ENCODE measurements around the gene UBL3. TPM values are rescaled to one million over a fixed set of nuclear protein-coding genes. Genes with fewer than 3 reads are reported as not detected.

UBL3 gene
- polyA plus RNA-seq, 1 of the 3 experiments (the other 2 are of a cell fraction): 5.8 TPM

DNA sequence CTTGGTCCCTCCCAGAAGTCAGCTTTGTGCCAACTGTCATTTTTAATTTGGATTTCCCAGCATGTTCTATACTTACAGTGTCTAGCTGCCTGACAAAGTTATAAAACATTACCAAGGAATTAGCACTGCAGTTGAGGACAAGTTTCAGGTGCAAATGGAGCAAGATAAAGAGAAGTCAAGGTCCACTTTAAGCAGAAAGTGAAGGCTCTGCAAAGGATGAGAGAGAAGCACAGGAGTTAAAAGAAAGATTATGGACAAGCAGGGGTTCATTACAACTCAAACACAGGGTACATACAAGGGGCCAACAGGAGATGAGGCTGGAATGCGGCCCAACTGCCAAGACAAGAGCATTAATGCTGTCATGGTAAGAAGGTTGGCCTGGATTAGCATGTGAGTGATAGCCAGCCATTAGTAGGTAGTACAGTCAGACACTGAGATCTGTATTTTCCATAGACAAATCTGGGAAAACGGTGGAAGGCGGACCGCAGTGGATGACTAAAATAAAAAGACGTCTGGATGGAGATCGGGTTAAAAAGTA lies 17.6 kb downstream of the UBL3 start:
- H2AFZ ChIP-seq (ENCODE audit: low read depth): no peak overlapping the region
- TF ChIP-seq, protein P1, sequence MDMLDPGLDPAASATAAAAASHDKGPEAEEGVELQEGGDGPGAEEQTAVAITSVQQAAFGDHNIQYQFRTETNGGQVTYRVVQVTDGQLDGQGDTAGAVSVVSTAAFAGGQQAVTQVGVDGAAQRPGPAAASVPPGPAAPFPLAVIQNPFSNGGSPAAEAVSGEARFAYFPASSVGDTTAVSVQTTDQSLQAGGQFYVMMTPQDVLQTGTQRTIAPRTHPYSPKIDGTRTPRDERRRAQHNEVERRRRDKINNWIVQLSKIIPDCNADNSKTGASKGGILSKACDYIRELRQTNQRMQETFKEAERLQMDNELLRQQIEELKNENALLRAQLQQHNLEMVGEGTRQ (IDR thresholded peaks at IDR 0.05; ENCODE audit: borderline replicate concordance, low read depth, low read length): no peak
- TF ChIP-seq JUND (IDR thresholded peaks at IDR 0.05): no peak
- TF ChIP-seq GATA2 (CRISPR knock-in tag; IDR thresholded peaks at IDR 0.05): no peak
- TF ChIP-seq, protein P2, sequence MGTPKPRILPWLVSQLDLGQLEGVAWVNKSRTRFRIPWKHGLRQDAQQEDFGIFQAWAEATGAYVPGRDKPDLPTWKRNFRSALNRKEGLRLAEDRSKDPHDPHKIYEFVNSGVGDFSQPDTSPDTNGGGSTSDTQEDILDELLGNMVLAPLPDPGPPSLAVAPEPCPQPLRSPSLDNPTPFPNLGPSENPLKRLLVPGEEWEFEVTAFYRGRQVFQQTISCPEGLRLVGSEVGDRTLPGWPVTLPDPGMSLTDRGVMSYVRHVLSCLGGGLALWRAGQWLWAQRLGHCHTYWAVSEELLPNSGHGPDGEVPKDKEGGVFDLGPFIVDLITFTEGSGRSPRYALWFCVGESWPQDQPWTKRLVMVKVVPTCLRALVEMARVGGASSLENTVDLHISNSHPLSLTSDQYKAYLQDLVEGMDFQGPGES (IDR thresholded peaks at IDR 0.05; ENCODE audit: low read depth, low read length): no peak
- TF ChIP-seq, protein P3, sequence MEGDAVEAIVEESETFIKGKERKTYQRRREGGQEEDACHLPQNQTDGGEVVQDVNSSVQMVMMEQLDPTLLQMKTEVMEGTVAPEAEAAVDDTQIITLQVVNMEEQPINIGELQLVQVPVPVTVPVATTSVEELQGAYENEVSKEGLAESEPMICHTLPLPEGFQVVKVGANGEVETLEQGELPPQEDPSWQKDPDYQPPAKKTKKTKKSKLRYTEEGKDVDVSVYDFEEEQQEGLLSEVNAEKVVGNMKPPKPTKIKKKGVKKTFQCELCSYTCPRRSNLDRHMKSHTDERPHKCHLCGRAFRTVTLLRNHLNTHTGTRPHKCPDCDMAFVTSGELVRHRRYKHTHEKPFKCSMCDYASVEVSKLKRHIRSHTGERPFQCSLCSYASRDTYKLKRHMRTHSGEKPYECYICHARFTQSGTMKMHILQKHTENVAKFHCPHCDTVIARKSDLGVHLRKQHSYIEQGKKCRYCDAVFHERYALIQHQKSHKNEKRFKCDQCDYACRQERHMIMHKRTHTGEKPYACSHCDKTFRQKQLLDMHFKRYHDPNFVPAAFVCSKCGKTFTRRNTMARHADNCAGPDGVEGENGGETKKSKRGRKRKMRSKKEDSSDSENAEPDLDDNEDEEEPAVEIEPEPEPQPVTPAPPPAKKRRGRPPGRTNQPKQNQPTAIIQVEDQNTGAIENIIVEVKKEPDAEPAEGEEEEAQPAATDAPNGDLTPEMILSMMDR (IDR thresholded peaks at IDR 0.05): no peak
- TF ChIP-seq NRF1 (IDR thresholded peaks at IDR 0.05; ENCODE audit: low read depth, low read length): no peak
- TF ChIP-seq, protein P4, sequence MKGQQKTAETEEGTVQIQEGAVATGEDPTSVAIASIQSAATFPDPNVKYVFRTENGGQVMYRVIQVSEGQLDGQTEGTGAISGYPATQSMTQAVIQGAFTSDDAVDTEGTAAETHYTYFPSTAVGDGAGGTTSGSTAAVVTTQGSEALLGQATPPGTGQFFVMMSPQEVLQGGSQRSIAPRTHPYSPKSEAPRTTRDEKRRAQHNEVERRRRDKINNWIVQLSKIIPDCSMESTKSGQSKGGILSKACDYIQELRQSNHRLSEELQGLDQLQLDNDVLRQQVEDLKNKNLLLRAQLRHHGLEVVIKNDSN (IDR thresholded peaks at IDR 0.05; ENCODE audit: borderline replicate concordance, low read depth): no peak
- no peak for TF ChIP-seq FOXM1 (IDR thresholded peaks at IDR 0.05; ENCODE audit: low read depth)
- no peak for TF ChIP-seq NFIC (IDR thresholded peaks at IDR 0.05; ENCODE audit: borderline replicate concordance)
- TF ChIP-seq, protein P5, sequence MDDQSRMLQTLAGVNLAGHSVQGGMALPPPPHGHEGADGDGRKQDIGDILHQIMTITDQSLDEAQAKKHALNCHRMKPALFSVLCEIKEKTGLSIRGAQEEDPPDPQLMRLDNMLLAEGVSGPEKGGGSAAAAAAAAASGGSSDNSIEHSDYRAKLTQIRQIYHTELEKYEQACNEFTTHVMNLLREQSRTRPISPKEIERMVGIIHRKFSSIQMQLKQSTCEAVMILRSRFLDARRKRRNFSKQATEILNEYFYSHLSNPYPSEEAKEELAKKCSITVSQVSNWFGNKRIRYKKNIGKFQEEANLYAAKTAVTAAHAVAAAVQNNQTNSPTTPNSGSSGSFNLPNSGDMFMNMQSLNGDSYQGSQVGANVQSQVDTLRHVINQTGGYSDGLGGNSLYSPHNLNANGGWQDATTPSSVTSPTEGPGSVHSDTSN (IDR thresholded peaks at IDR 0.05): no peak
- TF ChIP-seq, protein P6, sequence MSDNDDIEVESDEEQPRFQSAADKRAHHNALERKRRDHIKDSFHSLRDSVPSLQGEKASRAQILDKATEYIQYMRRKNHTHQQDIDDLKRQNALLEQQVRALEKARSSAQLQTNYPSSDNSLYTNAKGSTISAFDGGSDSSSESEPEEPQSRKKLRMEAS (IDR thresholded peaks at IDR 0.05; ENCODE audit: low read depth): no peak
- TF ChIP-seq, protein P7, sequence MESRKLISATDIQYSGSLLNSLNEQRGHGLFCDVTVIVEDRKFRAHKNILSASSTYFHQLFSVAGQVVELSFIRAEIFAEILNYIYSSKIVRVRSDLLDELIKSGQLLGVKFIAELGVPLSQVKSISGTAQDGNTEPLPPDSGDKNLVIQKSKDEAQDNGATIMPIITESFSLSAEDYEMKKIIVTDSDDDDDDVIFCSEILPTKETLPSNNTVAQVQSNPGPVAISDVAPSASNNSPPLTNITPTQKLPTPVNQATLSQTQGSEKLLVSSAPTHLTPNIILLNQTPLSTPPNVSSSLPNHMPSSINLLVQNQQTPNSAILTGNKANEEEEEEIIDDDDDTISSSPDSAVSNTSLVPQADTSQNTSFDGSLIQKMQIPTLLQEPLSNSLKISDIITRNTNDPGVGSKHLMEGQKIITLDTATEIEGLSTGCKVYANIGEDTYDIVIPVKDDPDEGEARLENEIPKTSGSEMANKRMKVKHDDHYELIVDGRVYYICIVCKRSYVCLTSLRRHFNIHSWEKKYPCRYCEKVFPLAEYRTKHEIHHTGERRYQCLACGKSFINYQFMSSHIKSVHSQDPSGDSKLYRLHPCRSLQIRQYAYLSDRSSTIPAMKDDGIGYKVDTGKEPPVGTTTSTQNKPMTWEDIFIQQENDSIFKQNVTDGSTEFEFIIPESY (IDR thresholded peaks at IDR 0.05; ENCODE audit: borderline replicate concordance, low read depth): no peak
- TF ChIP-seq MXI1 (IDR thresholded peaks at IDR 0.05; ENCODE audit: low read depth, low read length): no peak
- TF ChIP-seq SMC3 (IDR thresholded peaks at IDR 0.05; ENCODE audit: low read depth, low read length): no peak
- no peak for TF ChIP-seq FOSL2 (IDR thresholded peaks at IDR 0.05; ENCODE audit: borderline replicate concordance, low read depth)
- no peak for TF ChIP-seq CHD2 (IDR thresholded peaks at IDR 0.05; ENCODE audit: low read length, partially characterized antibody)
- no peak for TF ChIP-seq YY1 (IDR thresholded peaks at IDR 0.05; ENCODE audit: low read depth)
- TF ChIP-seq FOXJ3 (CRISPR knock-in tag; IDR thresholded peaks at IDR 0.05): no peak
- TF ChIP-seq RCOR1 (IDR thresholded peaks at IDR 0.05; ENCODE audit: low read length): no peak
- TF ChIP-seq RXRA (IDR thresholded peaks at IDR 0.05; ENCODE audit: borderline replicate concordance, low read depth): no peak
- ChIA-PET POLR2A (no interaction called here), CTCF (interaction anchor here (0.7 to 0.8 kb wide), 2 partner anchors 16 to 280 kb away, joined by 3 read pairs; no protein-coding TSS in a partner anchor)
- H3K36me3 ChIP-seq (replicated peaks in 1 of 2; ENCODE audit: control insufficient read depth in 1 of 2, insufficient read depth in 2 of 2, low read length in 1 of 2): no peaks in the 10 kb centered on the region
- H3K4me3 ChIP-seq (ENCODE audit: low read depth in 2 of 2, low read length in 1 of 2): no peak overlapping the region
- 91% methylated on average over 6 of the region's 6 CpGs for WGBS (ENCODE audit: low lambda C conversion rate)
- H3K4me2 ChIP-seq: no peak overlapping the region
- no peak for DNase-seq
- no peaks in the 10 kb centered on the region for H3K27me3 ChIP-seq (ENCODE audit: insufficient read depth)
- H3K9me3 ChIP-seq: no peaks in the 10 kb centered on the region
- H3K4me1 ChIP-seq (ENCODE audit: control insufficient read depth in 1 of 2, insufficient read depth in 2 of 2, low read depth in 1 of 2, low read length in 1 of 2): no peaks in the 10 kb centered on the region; a peak in 1 of 4 replicates
- no peaks in the 10 kb centered on the region for H3K9me2 ChIP-seq
- 0 out of 2 replicates have a peak, but pooled peaks cover 4% of the 10 kb centered on the region for H4K20me1 ChIP-seq (ENCODE audit: insufficient read depth)
- no peaks in the 10 kb centered on the region for H3F3A ChIP-seq (replicated peaks; ENCODE audit: insufficient read depth)
- H3K9ac ChIP-seq: no peak overlapping the region
- peaks cover 61% of the 10 kb centered on the region for H3K79me2 ChIP-seq (ENCODE audit: insufficient read depth)
- H3K27ac ChIP-seq (ENCODE audit: low read depth in 2 of 2, low read length in 1 of 2): no peak overlapping the region

Measured in SK-N-SH (cell line).